ENCODE results near the gene HECTD4.

The HECTD4 gene

GRCh38 chr12:112124918-112125249 is 257.3 kb downstream of the HECTD4 start:
- DNase-seq (ENCODE audit: low read depth, low spot score), result no peak
- H3K4me3 ChIP-seq (ENCODE audit: low read depth, low read length), result no peak overlapping the region
- in situ Hi-C loops (cut with HindIII; ENCODE audit: low sequenced_read_pairs), result no loop called here
- TF ChIP-seq, protein P1, sequence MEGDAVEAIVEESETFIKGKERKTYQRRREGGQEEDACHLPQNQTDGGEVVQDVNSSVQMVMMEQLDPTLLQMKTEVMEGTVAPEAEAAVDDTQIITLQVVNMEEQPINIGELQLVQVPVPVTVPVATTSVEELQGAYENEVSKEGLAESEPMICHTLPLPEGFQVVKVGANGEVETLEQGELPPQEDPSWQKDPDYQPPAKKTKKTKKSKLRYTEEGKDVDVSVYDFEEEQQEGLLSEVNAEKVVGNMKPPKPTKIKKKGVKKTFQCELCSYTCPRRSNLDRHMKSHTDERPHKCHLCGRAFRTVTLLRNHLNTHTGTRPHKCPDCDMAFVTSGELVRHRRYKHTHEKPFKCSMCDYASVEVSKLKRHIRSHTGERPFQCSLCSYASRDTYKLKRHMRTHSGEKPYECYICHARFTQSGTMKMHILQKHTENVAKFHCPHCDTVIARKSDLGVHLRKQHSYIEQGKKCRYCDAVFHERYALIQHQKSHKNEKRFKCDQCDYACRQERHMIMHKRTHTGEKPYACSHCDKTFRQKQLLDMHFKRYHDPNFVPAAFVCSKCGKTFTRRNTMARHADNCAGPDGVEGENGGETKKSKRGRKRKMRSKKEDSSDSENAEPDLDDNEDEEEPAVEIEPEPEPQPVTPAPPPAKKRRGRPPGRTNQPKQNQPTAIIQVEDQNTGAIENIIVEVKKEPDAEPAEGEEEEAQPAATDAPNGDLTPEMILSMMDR (IDR thresholded peaks at IDR 0.05; ENCODE audit: low read depth, low read length), result no peak

DNA sequence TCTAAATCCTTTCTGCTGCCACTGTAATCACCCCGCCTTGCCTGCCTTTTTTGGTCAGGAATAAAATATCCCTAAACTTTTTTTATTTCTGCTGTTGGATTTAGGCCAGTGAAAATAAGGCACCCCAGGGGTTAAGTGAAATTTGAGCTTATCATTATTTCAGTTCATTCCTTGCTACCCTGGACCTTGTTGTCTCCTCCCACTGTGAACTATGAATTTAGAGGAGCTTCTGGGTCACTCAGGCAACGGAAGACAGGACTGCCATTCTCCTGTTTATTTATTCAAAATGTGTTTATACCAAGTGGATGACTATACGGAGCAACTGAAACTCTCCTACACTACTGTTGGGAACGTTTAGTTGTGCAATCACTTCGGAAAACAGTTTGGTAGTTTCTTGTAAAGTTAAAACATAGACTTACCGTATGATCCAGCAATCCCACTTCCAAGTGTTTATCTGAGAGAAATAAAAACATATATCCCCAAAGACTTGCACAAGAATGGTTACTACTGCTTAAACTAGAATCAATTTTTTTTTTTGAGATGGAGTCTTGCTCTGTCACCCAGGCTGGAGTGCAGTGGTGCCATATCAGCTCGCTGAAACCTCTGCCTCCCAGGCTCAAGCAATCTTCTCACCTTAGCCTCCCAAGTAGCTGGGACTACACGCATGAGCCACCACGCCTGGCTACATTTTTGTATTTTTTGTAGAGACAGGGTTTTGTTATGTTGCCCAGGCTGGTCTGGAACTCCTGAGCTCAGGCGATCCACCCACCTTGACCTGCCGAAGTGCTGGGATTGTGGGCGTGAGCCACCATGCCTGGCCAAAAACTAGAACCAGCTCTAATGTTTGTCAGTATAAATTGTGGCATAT is 259.2 kb downstream of the HECTD4 start:
- no peak overlapping the region for H3K4me3 ChIP-seq (ENCODE audit: low read depth, low read length)
- in situ Hi-C loops (cut with HindIII; ENCODE audit: low sequenced_read_pairs), result no loop called here
- TF ChIP-seq, protein P1 (IDR thresholded peaks at IDR 0.05; ENCODE audit: low read depth, low read length), result no peak
- DNase-seq (ENCODE audit: low read depth, low spot score), result peak; percentile 60

DNA sequence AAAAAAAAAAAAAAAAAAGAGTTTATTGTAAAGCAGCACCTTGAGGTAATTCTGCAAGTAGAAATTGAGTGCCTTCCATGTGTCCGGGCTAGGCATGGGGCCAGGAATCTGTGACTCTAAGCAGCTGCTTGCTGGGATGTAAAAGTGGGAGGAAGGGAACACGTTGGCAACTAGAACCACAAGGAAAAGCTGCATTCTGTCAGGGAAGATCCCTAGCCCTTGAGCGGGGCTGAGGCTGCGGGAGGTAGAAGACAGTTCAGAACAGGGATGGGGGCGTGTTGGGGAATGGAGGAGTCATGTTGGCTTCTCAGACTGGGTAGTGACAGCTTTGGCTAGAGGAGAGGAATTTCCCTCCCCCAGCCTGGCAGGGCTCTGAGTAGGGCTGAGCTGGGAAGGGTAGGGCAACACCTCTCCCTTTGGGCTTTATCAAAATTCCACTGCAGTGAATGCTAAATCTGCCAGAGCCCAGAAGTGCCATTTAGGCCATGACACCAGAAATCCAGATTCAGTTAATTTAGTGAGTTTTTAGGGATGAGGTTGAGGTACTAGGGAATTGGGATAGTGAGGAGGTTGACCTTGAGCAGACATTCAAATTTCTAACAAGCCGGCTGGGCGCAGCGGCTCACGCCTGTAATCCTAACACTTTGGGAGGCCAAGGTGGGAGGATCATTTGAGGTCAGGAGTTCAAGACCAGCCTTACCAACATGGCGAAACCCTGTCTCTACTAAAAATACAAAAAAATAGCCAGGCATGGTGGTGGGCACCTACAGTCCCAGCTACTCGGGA is 260.3 kb downstream of the HECTD4 start:
- in situ Hi-C loops (cut with HindIII; ENCODE audit: low sequenced_read_pairs), result no loop called here

DNA sequence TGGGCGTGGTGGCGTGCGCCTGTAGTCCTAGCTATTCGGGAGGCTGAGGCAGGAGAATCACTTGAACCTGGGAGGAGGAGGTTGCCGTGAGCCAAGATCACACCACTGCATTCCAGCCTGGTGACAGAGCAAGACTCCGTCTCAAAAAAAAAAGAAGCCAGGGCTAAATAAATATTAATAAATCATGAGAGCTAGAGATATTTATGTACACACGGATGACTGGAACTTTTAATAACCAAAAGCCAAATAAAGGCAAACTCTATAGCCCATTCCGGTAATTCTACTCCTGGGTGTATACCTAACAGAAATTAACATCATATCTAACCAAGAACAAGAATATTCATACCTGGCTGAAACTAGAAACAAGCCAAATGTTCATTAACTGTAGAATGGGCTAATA is 264.5 kb downstream of the HECTD4 start:
- no peak for DNase-seq (ENCODE audit: low read depth, low spot score)
- H3K4me3 ChIP-seq (ENCODE audit: low read depth, low read length), result no peak overlapping the region
- TF ChIP-seq, protein P1 (IDR thresholded peaks at IDR 0.05; ENCODE audit: low read depth, low read length), result no peak
- in situ Hi-C loops (cut with HindIII; ENCODE audit: low sequenced_read_pairs), result no loop called here

More for the DNA sequence above, 260.3 kb downstream of the HECTD4 start:
- peak; percentile 72 for DNase-seq (ENCODE audit: low read depth, low spot score)
- TF ChIP-seq, protein P1 (IDR thresholded peaks at IDR 0.05; ENCODE audit: low read depth, low read length), result no peak
- no peak overlapping the region for H3K4me3 ChIP-seq (ENCODE audit: low read depth, low read length)

GRCh38 chr12:112116232-112117060 is 265.8 kb downstream of the HECTD4 start:
- DNase-seq (ENCODE audit: low read depth, low spot score), result peak; percentile 72
- H3K4me3 ChIP-seq (ENCODE audit: low read depth, low read length), result no peak overlapping the region
- TF ChIP-seq, protein P1 (IDR thresholded peaks at IDR 0.05; ENCODE audit: low read depth, low read length), result no peak
- in situ Hi-C loops (cut with HindIII; ENCODE audit: low sequenced_read_pairs), result no loop called here
